ENCODE results near the gene IL1B. TPM values are rescaled to one million over a fixed set of nuclear protein-coding genes. Genes with fewer than 3 reads are reported as not detected.

Gene IL1B
- polyA plus RNA-seq, 1 of the 3 experiments (the other 2 are of a cell fraction), result 0.25 TPM

DNA sequence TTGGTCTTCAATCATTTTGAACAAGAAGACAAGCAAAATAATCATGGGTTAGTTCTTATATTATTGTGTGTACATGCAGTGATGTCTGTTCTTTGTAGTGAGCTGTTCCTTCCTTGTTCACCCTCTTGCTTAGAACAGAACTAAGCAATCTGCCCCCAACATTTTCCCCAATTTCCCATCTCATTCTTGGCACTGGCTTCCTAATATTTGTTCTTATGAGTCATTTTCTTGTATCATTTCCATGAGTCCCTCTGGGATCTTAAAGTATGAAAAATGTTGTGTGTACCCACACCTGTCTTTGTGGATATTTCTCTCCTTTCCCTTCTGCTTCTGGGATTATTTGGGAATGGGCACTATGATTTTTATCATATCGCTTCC, 3.5 kb upstream of the IL1B start:
- no peak overlapping the region for H3K9ac ChIP-seq
- no peaks in the 10 kb centered on the region; a peak in 1 of 4 replicates for H3K4me1 ChIP-seq (ENCODE audit: control insufficient read depth in 1 of 2, insufficient read depth in 2 of 2, low read depth in 1 of 2, low read length in 1 of 2)
- H3K4me2 ChIP-seq, result 0 out of 2 replicates have a peak overlapping the region, but pooled peaks have one; percentile 22
- 44% methylated on average over 1 of the region's 1 CpG for WGBS (ENCODE audit: low lambda C conversion rate)
- ChIA-PET POLR2A (no interaction called here), CTCF (no interaction called here)
- no peaks in the 10 kb centered on the region for H3F3A ChIP-seq (replicated peaks; ENCODE audit: insufficient read depth)
- peaks cover 22% of the 10 kb centered on the region; the same call in 1 of the 2 replicates for H3K27me3 ChIP-seq (ENCODE audit: insufficient read depth)
- H2AFZ ChIP-seq (ENCODE audit: low read depth), result no peak overlapping the region
- DNase-seq, result no peak
- H3K9me2 ChIP-seq, result no peaks in the 10 kb centered on the region
- H3K79me2 ChIP-seq (ENCODE audit: insufficient read depth), result no peaks in the 10 kb centered on the region
- H4K20me1 ChIP-seq (ENCODE audit: insufficient read depth), result no peaks in the 10 kb centered on the region
- H3K36me3 ChIP-seq (replicated peaks in 1 of 2; ENCODE audit: control insufficient read depth in 1 of 2, insufficient read depth in 2 of 2, low read length in 1 of 2), result no peaks in the 10 kb centered on the region
- H3K9me3 ChIP-seq, result no peaks in the 10 kb centered on the region
- H3K4me3 ChIP-seq (ENCODE audit: low read depth in 2 of 2, low read length in 1 of 2), result no peak overlapping the region
- TF ChIP-seq NFIC (IDR thresholded peaks at IDR 0.05; ENCODE audit: borderline replicate concordance), result no peak
- no peak for TF ChIP-seq NRF1 (IDR thresholded peaks at IDR 0.05; ENCODE audit: low read depth, low read length)
- TF ChIP-seq TEAD4 (IDR thresholded peaks at IDR 0.05; ENCODE audit: borderline replicate concordance, insufficient read depth), result no peak
- no peak for TF ChIP-seq RFX5 (IDR thresholded peaks at IDR 0.05; ENCODE audit: low read length)
- TF ChIP-seq POLR2AphosphoS5 (IDR thresholded peaks at IDR 0.05; ENCODE audit: low read depth, low read length), result no peak
- no peak for TF ChIP-seq USF1 (IDR thresholded peaks at IDR 0.05; ENCODE audit: borderline replicate concordance, low read depth)
- TF ChIP-seq RAD21 (IDR thresholded peaks at IDR 0.05; ENCODE audit: low read length), result no peak
- TF ChIP-seq SIN3A (IDR thresholded peaks at IDR 0.05; ENCODE audit: borderline replicate concordance, low read depth, low read length), result no peak
- TF ChIP-seq EZH2phosphoT487 (IDR thresholded peaks at IDR 0.05; ENCODE audit: borderline replicate concordance, low read depth), result no peak
- no peak for TF ChIP-seq GABPA (IDR thresholded peaks at IDR 0.05; ENCODE audit: low read depth)
- TF ChIP-seq SMC3 (IDR thresholded peaks at IDR 0.05; ENCODE audit: low read depth, low read length), result no peak
- no peak for TF ChIP-seq CTCF (IDR thresholded peaks at IDR 0.05)
- TF ChIP-seq, protein P1, sequence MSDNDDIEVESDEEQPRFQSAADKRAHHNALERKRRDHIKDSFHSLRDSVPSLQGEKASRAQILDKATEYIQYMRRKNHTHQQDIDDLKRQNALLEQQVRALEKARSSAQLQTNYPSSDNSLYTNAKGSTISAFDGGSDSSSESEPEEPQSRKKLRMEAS (IDR thresholded peaks at IDR 0.05; ENCODE audit: low read depth), result no peak
- TF ChIP-seq FOXM1 (IDR thresholded peaks at IDR 0.05; ENCODE audit: low read depth), result no peak
- no peak for TF ChIP-seq RXRA (IDR thresholded peaks at IDR 0.05; ENCODE audit: borderline replicate concordance, low read depth)
- no peak for TF ChIP-seq GATA2 (CRISPR knock-in tag; IDR thresholded peaks at IDR 0.05)
- TF ChIP-seq, protein P2, sequence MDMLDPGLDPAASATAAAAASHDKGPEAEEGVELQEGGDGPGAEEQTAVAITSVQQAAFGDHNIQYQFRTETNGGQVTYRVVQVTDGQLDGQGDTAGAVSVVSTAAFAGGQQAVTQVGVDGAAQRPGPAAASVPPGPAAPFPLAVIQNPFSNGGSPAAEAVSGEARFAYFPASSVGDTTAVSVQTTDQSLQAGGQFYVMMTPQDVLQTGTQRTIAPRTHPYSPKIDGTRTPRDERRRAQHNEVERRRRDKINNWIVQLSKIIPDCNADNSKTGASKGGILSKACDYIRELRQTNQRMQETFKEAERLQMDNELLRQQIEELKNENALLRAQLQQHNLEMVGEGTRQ (IDR thresholded peaks at IDR 0.05; ENCODE audit: borderline replicate concordance, low read depth, low read length), result no peak
- TF ChIP-seq REST (IDR thresholded peaks at IDR 0.05; ENCODE audit: low read depth, low read length), result no peak
- no peak for TF ChIP-seq IRF3 (IDR thresholded peaks at IDR 0.05; ENCODE audit: low read depth, low read length)
- H3K27ac ChIP-seq (ENCODE audit: low read depth in 2 of 2, low read length in 1 of 2), result no peak overlapping the region
